ENCODE results near the gene AAR2.

AAR2 gene

GRCh38 chr20:36281785-36282380 is 45.6 kb downstream of the AAR2 start:
- Histone ChIP-seq H3K27me3 (ENCODE audit: insufficient read depth, insufficient read length) (no peaks in the 10 kb centered on the region), H3K4me3 (ENCODE audit: insufficient read length, low read depth) (no peak overlapping the region), H3K36me3 (ENCODE audit: insufficient read depth, insufficient read length, low read length) (no peaks in the 10 kb centered on the region), H3K9me3 (ENCODE audit: insufficient read depth, low read length) (no peaks in the 10 kb centered on the region), H3K4me1 (ENCODE audit: insufficient read depth, insufficient read length) (no peaks in the 10 kb centered on the region), H3K9ac (ENCODE audit: insufficient read length, low read depth) (no peak overlapping the region)
- TF ChIP-seq YY1 (IDR thresholded peaks at IDR 0.05; ENCODE audit: insufficient read depth, insufficient read length) (no peak), SUZ12 (IDR thresholded peaks at IDR 0.05; ENCODE audit: extremely low read depth, insufficient read depth, insufficient read length) (no peak), ZNF274 (IDR thresholded peaks at IDR 0.05; ENCODE audit: low read depth, low read length) (no peak)
- DNase-seq (ENCODE audit: low read depth, low spot score): no peak

GRCh38 chr20:36284751-36285150 is 48.5 kb downstream of the AAR2 start:
- Histone ChIP-seq H3K4me1 (ENCODE audit: insufficient read depth, insufficient read length) (no peaks in the 10 kb centered on the region), H3K36me3 (ENCODE audit: insufficient read depth, insufficient read length, low read length) (no peaks in the 10 kb centered on the region), H3K27me3 (ENCODE audit: insufficient read depth, insufficient read length) (no peaks in the 10 kb centered on the region), H3K9me3 (ENCODE audit: insufficient read depth, low read length) (no peaks in the 10 kb centered on the region), H3K9ac (ENCODE audit: insufficient read length, low read depth) (no peak overlapping the region), H3K4me3 (ENCODE audit: insufficient read length, low read depth) (no peak overlapping the region)
- TF ChIP-seq SUZ12 (IDR thresholded peaks at IDR 0.05; ENCODE audit: extremely low read depth, insufficient read depth, insufficient read length) (no peak), ZNF274 (IDR thresholded peaks at IDR 0.05; ENCODE audit: low read depth, low read length) (no peak), YY1 (IDR thresholded peaks at IDR 0.05; ENCODE audit: insufficient read depth, insufficient read length) (no peak)
- DNase-seq (ENCODE audit: low read depth, low spot score): no peak

- Histone ChIP-seq H3K36me3 (ENCODE audit: insufficient read depth, insufficient read length, low read length) (no peaks in the 10 kb centered on the region), H3K4me1 (ENCODE audit: insufficient read depth, insufficient read length) (no peaks in the 10 kb centered on the region), H3K4me3 (ENCODE audit: insufficient read length, low read depth) (no peak overlapping the region), H3K27me3 (ENCODE audit: insufficient read depth, insufficient read length) (no peaks in the 10 kb centered on the region), H3K9me3 (ENCODE audit: insufficient read depth, low read length) (no peaks in the 10 kb centered on the region), H3K9ac (ENCODE audit: insufficient read length, low read depth) (no peak overlapping the region)
- no peak for DNase-seq (ENCODE audit: low read depth, low spot score)
- TF ChIP-seq ZNF274 (IDR thresholded peaks at IDR 0.05; ENCODE audit: low read depth, low read length): no peak
- no peak for TF ChIP-seq SUZ12 (IDR thresholded peaks at IDR 0.05; ENCODE audit: extremely low read depth, insufficient read depth, insufficient read length)
- no peak for TF ChIP-seq YY1 (IDR thresholded peaks at IDR 0.05; ENCODE audit: insufficient read depth, insufficient read length)
These were observed 49.6 kb downstream of the AAR2 start for GRCh38 chr20:36285746-36286447.

GRCh38 chr20:36297656-36298055 is 61.4 kb downstream of the AAR2 start:
- H3K9me3 ChIP-seq (ENCODE audit: insufficient read depth, low read length): no peaks in the 10 kb centered on the region

GRCh38 chr20:36298061-36298460 is 61.8 kb downstream of the AAR2 start:
- no peak overlapping the region for H3K4me3 ChIP-seq (ENCODE audit: insufficient read length, low read depth)
- H3K4me1 ChIP-seq (ENCODE audit: insufficient read depth, insufficient read length): peaks cover 3% of the 10 kb centered on the region

More at GRCh38 chr20:36297656-36298055, 61.4 kb downstream of the AAR2 start:
- H3K9ac ChIP-seq (ENCODE audit: insufficient read length, low read depth): no peak overlapping the region
- no peak overlapping the region for H3K4me3 ChIP-seq (ENCODE audit: insufficient read length, low read depth)
- H3K36me3 ChIP-seq (ENCODE audit: insufficient read depth, insufficient read length, low read length): no peaks in the 10 kb centered on the region
- peaks cover 12% of the 10 kb centered on the region for H3K27me3 ChIP-seq (ENCODE audit: insufficient read depth, insufficient read length)
- no peak for DNase-seq (ENCODE audit: low read depth, low spot score)
- TF ChIP-seq YY1 (IDR thresholded peaks at IDR 0.05; ENCODE audit: insufficient read depth, insufficient read length) (no peak), SUZ12 (IDR thresholded peaks at IDR 0.05; ENCODE audit: extremely low read depth, insufficient read depth, insufficient read length) (no peak), ZNF274 (IDR thresholded peaks at IDR 0.05; ENCODE audit: low read depth, low read length) (no peak)
- no peaks in the 10 kb centered on the region for H3K4me1 ChIP-seq (ENCODE audit: insufficient read depth, insufficient read length)

GRCh38 chr20:36298795-36299339 is 62.6 kb downstream of the AAR2 start:
- Histone ChIP-seq H3K4me1 (ENCODE audit: insufficient read depth, insufficient read length) (peaks cover 4% of the 10 kb centered on the region), H3K27me3 (ENCODE audit: insufficient read depth, insufficient read length) (peaks cover 14% of the 10 kb centered on the region), H3K4me3 (ENCODE audit: insufficient read length, low read depth) (no peak overlapping the region), H3K9ac (ENCODE audit: insufficient read length, low read depth) (no peak overlapping the region), H3K36me3 (ENCODE audit: insufficient read depth, insufficient read length, low read length) (no peaks in the 10 kb centered on the region), H3K9me3 (ENCODE audit: insufficient read depth, low read length) (no peaks in the 10 kb centered on the region)
- no peak for TF ChIP-seq SUZ12 (IDR thresholded peaks at IDR 0.05; ENCODE audit: extremely low read depth, insufficient read depth, insufficient read length)
- TF ChIP-seq YY1 (IDR thresholded peaks at IDR 0.05; ENCODE audit: insufficient read depth, insufficient read length): no peak
- TF ChIP-seq ZNF274 (IDR thresholded peaks at IDR 0.05; ENCODE audit: low read depth, low read length): no peak
- DNase-seq (ENCODE audit: low read depth, low spot score): no peak

More at GRCh38 chr20:36298061-36298460, 61.8 kb downstream of the AAR2 start:
- TF ChIP-seq ZNF274 (IDR thresholded peaks at IDR 0.05; ENCODE audit: low read depth, low read length) (no peak), SUZ12 (IDR thresholded peaks at IDR 0.05; ENCODE audit: extremely low read depth, insufficient read depth, insufficient read length) (no peak), YY1 (IDR thresholded peaks at IDR 0.05; ENCODE audit: insufficient read depth, insufficient read length) (no peak)
- Histone ChIP-seq H3K36me3 (ENCODE audit: insufficient read depth, insufficient read length, low read length) (no peaks in the 10 kb centered on the region), H3K27me3 (ENCODE audit: insufficient read depth, insufficient read length) (peaks cover 12% of the 10 kb centered on the region), H3K9me3 (ENCODE audit: insufficient read depth, low read length) (no peaks in the 10 kb centered on the region), H3K9ac (ENCODE audit: insufficient read length, low read depth) (no peak overlapping the region)
- DNase-seq (ENCODE audit: low read depth, low spot score): no peak

GRCh38 chr20:36299459-36299858 is 63.2 kb downstream of the AAR2 start:
- TF ChIP-seq SUZ12 (IDR thresholded peaks at IDR 0.05; ENCODE audit: extremely low read depth, insufficient read depth, insufficient read length) (no peak), YY1 (IDR thresholded peaks at IDR 0.05; ENCODE audit: insufficient read depth, insufficient read length) (no peak), ZNF274 (IDR thresholded peaks at IDR 0.05; ENCODE audit: low read depth, low read length) (no peak)
- Histone ChIP-seq H3K36me3 (ENCODE audit: insufficient read depth, insufficient read length, low read length) (no peaks in the 10 kb centered on the region), H3K4me1 (ENCODE audit: insufficient read depth, insufficient read length) (peaks cover 4% of the 10 kb centered on the region), H3K9me3 (ENCODE audit: insufficient read depth, low read length) (no peaks in the 10 kb centered on the region), H3K4me3 (ENCODE audit: insufficient read length, low read depth) (no peak overlapping the region), H3K27me3 (ENCODE audit: insufficient read depth, insufficient read length) (peaks cover 19% of the 10 kb centered on the region), H3K9ac (ENCODE audit: insufficient read length, low read depth) (no peak overlapping the region)
- DNase-seq (ENCODE audit: low read depth, low spot score): no peak

All from NT2/D1 (cell line).